ELR (cell line): Measurements from ENCODE around the gene OR2A1.
"Not testable (repeated sequence)": the region's sequence is repeated elsewhere in the genome, so short reads cannot be mapped to it uniquely, and the experiment has no call there.

ENCODE experiments used
- DNase-seq: peaks from one replicate; pipeline ENCODE4 v3.0.0-alpha.2; 2015; ENCODE audit warnings: low read depth

OR2A1 gene

DNA sequence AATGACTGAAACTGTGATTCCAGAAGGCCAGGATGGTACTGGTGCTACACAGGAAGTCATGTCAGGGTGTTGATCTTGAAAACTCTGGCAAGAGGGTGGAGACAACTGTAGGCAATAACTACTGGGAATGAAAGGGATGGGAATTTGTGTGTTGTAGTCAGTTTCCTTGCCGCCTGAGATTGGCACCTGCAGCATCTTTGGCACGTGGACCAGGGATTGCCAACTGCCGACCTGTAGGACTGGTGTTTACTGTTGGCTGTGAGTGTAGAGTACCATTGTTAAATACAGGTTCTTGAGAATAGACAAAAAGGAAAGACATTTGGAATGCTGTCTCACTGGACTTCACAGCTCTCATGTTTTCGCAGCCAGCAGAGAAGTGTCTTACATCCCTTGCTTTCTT lies 11.1 kb downstream of the OR2A1 start:
- DNase-seq = not testable (repeated sequence)

DNA sequence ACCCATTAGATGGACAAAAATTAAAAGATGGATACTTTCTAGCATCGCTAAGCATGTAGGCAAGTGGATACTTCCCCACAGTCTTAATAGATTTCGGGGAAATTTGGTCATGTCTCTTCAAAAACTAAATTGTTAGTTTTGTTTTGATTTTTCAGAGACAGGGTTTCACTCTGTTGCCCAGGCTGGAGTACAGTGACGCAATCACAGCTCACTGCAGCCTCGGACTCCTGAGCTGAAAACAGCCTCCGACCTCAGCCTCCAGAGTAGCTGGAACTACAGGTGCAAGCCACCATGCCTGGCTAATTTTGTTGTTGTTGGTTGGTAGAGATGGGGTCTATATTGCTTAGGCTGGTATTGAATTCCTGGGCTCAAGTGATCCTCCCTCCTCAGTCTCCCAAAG lies 13.6 kb downstream of the OR2A1 start:
- DNase-seq = not testable (repeated sequence)

- not testable (repeated sequence) for DNase-seq
Observed at GRCh38 chr7:144330044-144330443, 17.8 kb downstream of the OR2A1 start.

- not testable (repeated sequence) for DNase-seq
Observed at GRCh38 chr7:144331221-144331995, 19.2 kb downstream of the OR2A1 start.

DNA sequence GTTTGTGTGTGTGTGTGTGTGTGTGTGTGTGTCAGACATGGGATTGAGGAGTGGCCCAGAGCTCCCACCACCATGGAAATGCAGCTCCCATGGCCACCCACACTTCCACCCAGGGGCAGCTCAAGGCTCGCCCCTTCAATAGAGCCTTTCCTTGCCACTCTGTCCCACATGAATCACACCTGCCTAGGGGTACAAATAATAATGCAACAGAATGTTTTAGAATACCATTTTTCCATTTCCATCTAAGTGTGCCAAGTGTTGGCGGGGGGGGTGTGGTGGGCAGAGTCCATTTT lies 19.7 kb downstream of the OR2A1 start:
- not testable (repeated sequence) for DNase-seq

DNA sequence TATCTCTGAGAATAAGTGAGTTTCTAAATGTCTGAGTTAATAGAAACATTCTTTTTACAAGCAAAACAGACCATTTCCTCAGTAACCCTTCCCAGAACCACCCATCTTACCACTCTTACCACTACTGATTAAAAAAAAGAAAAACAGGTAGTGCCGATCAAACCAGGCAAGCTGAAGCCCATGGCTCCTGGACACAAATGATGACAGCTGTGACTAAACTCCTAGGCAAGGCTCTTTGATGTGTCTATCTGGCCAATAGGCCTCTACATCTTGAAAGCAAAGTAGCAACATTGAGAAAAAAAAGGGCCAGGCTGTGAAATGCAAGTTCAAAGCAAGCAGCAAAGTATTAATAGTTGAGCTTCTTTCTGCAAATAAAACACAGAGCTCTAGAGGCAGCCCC lies 36.4 kb downstream of the OR2A1 start:
- DNase-seq = not testable (repeated sequence)

GRCh38 chr7:144351667-144352066 lies 39.4 kb downstream of the OR2A1 start:
- not testable (repeated sequence) for DNase-seq

DNA sequence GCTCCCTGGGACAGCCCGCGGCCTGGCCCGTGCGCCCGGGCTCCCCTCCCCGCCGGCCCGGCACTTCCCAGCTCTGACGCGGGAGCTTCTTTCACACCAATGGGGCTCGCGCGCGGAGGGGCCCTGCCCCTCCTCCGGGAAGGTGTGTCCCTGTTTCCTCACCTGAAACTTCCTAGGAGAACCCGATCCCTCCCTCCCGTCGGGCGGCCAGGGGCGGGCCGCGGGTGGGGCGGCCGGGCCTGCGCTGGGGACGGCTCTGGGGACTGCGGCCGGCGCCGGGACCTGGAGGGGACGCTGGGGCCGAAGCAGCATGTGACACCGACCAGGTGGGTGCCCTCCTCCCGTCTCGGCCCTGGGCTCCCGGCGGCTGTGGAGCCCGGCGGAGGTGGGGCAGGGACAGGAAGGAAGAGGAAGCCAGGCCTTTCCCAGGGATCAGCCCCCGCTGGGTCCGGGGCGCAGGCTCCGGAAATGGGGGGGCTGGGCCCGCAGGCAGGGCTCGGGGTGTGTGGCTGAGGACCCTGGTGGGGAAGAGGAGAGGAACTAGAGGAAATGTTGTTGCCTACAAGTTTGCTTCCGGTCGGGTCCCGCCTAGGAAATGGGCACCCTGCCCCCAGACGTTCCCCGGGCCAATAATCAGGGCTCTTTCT lies 43.1 kb downstream of the OR2A1 start, which contains the start of gene ARHGEF5:
Gene ARHGEF5, plus strand, starts transcription at position 227 of the 647 bp plus-strand sequence. CDS start 7,268 bp downstream, outside the sequence.
- not testable (repeated sequence) for DNase-seq

- DNase-seq = not testable (repeated sequence)
Observed at GRCh38 chr7:144356185-144356584, 44.0 kb downstream of the OR2A1 start.

GRCh38 chr7:144356860-144357259 lies 44.6 kb downstream of the OR2A1 start:
- not testable (repeated sequence) for DNase-seq

DNA sequence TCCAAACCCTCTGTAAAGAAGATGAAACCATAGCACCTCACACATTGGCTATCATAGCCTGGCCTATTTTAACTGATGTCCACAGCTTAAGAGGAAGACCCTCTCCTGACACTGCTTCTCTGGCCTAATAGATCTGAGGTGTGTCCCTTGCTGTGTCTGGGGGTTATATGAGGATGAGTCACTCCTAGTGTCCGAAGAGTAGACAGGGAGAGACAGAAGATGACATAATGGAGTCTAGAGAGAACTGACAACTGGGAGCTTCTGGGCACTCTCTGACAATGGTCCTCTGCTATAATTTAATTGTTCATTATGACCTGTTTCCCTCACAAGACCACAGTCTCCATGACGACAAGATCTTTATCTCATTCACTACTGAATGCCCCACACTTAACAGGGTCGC lies 49.8 kb downstream of the OR2A1 start:
- not testable (repeated sequence) for DNase-seq

GRCh38 chr7:144365523-144365922 lies 53.3 kb downstream of the OR2A1 start:
- not testable (repeated sequence) for DNase-seq

GRCh38 chr7:144367250-144367649 lies 55.0 kb downstream of the OR2A1 start:
- not testable (repeated sequence) for DNase-seq

DNA sequence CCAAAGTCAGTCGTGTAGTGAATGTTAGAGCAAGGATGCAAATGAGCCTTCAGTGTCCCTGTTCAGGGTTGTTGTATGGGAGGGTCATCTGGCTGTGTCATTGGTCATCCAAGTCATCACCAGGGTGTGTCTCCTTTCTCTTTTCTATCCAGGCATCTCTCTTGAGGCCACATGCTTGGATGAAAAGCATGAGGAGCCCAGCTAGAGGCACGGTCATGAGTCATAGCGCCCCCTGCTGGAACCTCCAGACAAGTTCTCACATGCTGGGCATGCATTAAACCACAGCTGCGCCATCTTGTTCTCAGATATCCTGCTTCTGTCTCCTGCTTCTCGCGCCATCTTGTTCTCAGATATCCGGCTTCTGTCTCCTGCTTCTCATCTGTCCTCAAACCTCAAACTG lies 57.0 kb downstream of the OR2A1 start:
- DNase-seq = not testable (repeated sequence)
